H1 (cell line): ENCODE measurements around the gene COPZ1. TPM values are rescaled to one million over a fixed set of nuclear protein-coding genes. Genes with fewer than 3 reads are reported as not detected.

Experiments used
- EZH2 ChIP-seq: fragments of 200-600 bp; sonication (generic); IDR thresholded peaks from 2 replicates; pipeline ENCODE4 v1.7.1; 2012; ENCODE audit warnings: low read depth, mild to moderate bottlenecking, moderate library complexity, low read length, inconsistent platforms; ENCODE audit not compliant: severe bottlenecking
- NANOG ChIP-seq: IDR thresholded peaks from 2 replicates; pipeline ENCODE4 v1.6.1; 2011; ENCODE audit warnings: low read length, low read depth, mild to moderate bottlenecking, inconsistent platforms; ENCODE audit not compliant: insufficient read depth, poor library complexity, severe bottlenecking
- polyA plus RNA-seq, 7 experiments: library from polyadenylated mRNA; depleted of rRNA in 3 of 7; stranded (reverse) in 5 of 7; unstranded in 2 of 7; fragments of >200 nt in 5 of 7; fragments of 200-250 nt in 2 of 7; gene quantifications; 1 replicate in 5 of 7; 2 replicates in 1 of 7; 4 replicates in 1 of 7; pipeline versions ENCODE4 v1.2.1 to v1.2.3, GENCODE V29; 2011 to 2013; ENCODE audit warnings: missing spikeins in 2 of 7, mixed read lengths in 2 of 7
- total RNA-seq: library from RNA; stranded (reverse); fragmentation: NEBNext Ultra II Directional; extraction: Animal tissue kit (Norgen Biotek cat#: 25700); gene quantifications from 2 replicates; pipeline ENCODE4 v1.2.1, GENCODE V29; 2021

COPZ1 gene
- total and polyA plus RNA-seq, 2 of the 8 experiments (the other 6 are each of a cell fraction or from before 2014, with no cell fraction given), result 103 to 133 TPM

DNA sequence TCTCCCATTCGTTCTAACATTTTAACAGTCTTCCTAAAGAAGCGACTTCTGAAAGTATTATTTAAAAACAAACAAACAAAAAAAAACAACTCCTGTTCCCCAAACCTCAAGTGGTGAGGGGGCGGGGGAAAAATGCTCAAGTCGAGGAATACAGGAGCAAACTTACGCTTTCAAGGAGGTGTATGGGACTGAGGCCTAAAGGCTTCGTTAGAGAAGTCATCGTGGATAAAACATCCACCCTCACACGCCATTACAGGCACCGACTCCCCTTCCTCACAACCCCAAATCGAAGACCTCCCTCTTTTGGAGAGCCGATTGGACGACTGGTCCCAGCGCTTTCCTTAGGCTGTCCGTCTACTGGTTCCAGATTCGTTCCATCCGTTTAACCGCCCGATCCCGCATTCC, 45.7 kb upstream of the COPZ1 start (continued):
- TF ChIP-seq EZH2, result no peak
- TF ChIP-seq NANOG, result no peak
